Skeletal muscle tissue (tissue), 4 donors: Measurements from ENCODE around the gene COL5A1. TPM values are rescaled to one million over a fixed set of nuclear protein-coding genes. Genes with fewer than 3 reads are reported as not detected.

Experiments used
- H3K27ac ChIP-seq: one replicate; pipeline ENCODE4 v1.7.0; 2013; ENCODE audit warnings: mild to moderate bottlenecking, low read depth, low read length, inconsistent platforms
- H3K27me3 ChIP-seq, 3 donors: one replicate each; pipeline ENCODE4 v1.7.0; 2013; ENCODE audit warnings: low read length in 3 of 3; ENCODE audit not compliant: control insufficient read depth in 3 of 3, insufficient read depth in 3 of 3
- H3K36me3 ChIP-seq, 3 donors: one replicate each; pipeline ENCODE4 v1.7.0; 2013; ENCODE audit warnings: low read length in 3 of 3; ENCODE audit not compliant: control insufficient read depth in 3 of 3, insufficient read depth in 3 of 3
- H3K4me1 ChIP-seq, 3 donors: one replicate each; pipeline ENCODE4 v1.7.0; 2013; ENCODE audit warnings: low read length in 3 of 3, mild to moderate bottlenecking in 3 of 3; ENCODE audit not compliant: control insufficient read depth in 3 of 3, insufficient read depth in 3 of 3
- H3K4me3 ChIP-seq, 3 donors: one replicate each; pipeline ENCODE4 v1.7.0; 2013; ENCODE audit warnings: low read length in 3 of 3
- H3K9ac ChIP-seq, 3 donors: one replicate each; pipeline ENCODE4 v1.7.0; 2013; ENCODE audit warnings: low read length in 3 of 3, mild to moderate bottlenecking in 3 of 3, moderate library complexity in 2 of 3, low read depth in 1 of 3
- H3K9me3 ChIP-seq, 3 donors: one replicate each; pipeline ENCODE4 v1.7.0; 2013; ENCODE audit warnings: low read length in 3 of 3; ENCODE audit not compliant: control insufficient read depth in 3 of 3
- total RNA-seq: library from RNA; depleted of rRNA; stranded (reverse); fragments of >200 nt; gene quantifications from one replicate; pipeline ENCODE4 v1.2.3, GENCODE V29; 2014
- donor health status: Osteomylitis.

COL5A1 gene
- total RNA-seq, 1 donor from 2014 or later: 258 TPM

DNA sequence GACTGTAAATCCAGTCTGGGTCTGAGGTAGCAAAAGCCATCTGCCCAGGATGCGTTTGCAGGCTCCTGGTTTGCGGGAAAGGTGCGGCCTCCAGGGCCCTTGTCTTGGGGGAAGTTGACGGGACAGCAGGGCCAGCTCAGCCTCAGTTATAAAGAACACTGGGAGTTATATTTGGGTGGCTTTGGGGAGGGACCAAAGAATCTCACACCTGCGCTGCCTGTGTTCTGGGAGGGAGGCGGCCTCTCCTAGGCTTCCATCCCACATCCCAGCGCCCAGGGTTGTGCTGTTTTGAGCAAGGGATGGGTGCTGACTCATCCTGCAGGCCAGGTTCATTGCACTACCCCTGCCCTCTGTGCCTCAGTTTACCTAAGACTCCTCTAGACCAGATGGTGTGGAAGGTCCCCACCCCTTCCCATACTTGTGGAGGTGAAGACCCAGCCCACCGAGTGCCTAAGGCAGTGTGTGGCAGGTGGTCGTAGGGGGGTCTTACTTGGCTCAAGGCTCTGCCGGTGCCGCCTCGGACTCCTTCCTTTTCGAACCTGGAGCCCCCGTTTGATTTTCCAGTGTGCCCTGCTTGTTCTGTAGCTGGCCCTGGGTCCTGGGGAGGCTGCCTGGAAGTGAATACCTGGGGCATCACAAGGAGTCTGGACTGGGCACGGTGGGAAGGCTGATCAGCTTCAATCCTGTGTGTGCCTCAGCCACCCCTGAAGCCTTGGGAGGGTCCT is 199.7 kb downstream of the COL5A1 start:
- peaks cover 0 to 9% (median 5%) of the 10 kb centered on the region in 3 donors for H3K36me3 ChIP-seq
- no peaks in the 10 kb centered on the region for H3K9me3 ChIP-seq
- H3K4me1 ChIP-seq: no peaks in the 10 kb centered on the region
- H3K9ac ChIP-seq: no peak overlapping the region
- H3K27me3 ChIP-seq: peaks cover 4 to 14% (median 11%) of the 10 kb centered on the region in 3 donors
- H3K4me3 ChIP-seq: no peak overlapping the region
- H3K27ac ChIP-seq: no peak overlapping the region

DNA sequence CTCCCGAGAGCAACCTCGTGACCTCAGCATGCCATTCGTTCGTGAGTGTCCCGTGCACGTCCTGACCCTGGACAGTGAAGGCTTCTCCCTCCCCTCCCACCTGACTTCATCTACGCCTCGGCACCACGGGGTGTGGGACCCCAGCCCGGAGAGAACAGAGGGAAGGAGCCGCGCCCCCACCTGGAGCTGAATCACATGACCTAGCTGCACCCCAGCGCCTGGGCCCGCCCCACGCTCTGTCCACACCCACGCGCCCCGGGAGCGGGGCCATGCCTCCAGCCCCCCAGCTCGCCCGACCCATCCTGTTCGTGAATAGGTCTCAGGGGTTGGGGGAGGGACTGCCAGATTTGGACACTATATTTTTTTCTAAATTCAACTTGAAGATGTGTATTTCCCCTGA is 200.7 kb downstream of the COL5A1 start:
- H3K4me1 ChIP-seq: no peaks in the 10 kb centered on the region
- H3K27me3 ChIP-seq: peaks cover 4 to 12% (median 11%) of the 10 kb centered on the region in 3 donors
- H3K4me3 ChIP-seq: no peak overlapping the region
- no peak overlapping the region for H3K27ac ChIP-seq
- H3K9ac ChIP-seq: no peak overlapping the region
- H3K36me3 ChIP-seq: peaks cover 0 to 9% (median 5%) of the 10 kb centered on the region in 3 donors
- no peaks in the 10 kb centered on the region for H3K9me3 ChIP-seq

DNA sequence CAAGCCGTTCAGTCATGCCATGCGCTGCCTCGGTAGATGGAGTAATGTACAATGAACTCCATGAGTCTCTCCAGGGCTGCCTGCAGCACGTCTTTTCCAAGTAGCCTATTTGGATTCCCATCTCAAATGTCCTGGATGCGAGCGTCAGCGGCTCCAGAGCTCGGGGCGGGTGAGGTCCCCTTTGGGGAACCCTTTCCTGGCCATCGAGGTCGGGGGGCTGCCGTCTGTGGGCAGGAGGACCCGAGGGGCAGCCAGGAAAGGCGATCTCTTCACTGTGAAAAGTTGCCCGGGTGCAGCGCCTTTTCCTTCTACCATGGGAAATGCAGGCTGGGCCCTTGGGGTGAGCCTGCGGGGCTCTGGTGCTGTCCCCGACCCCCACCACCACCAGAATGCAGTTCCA is 202.1 kb downstream of the COL5A1 start:
- peaks cover 4 to 11% (median 6%) of the 10 kb centered on the region in 3 donors for H3K27me3 ChIP-seq
- H3K9ac ChIP-seq: no peak overlapping the region
- H3K9me3 ChIP-seq: no peaks in the 10 kb centered on the region
- no peak overlapping the region for H3K4me3 ChIP-seq
- peaks cover 0 to 9% (median 5%) of the 10 kb centered on the region in 3 donors for H3K36me3 ChIP-seq
- H3K4me1 ChIP-seq: peaks cover 0 to 2% (median 0%) of the 10 kb centered on the region in 3 donors
- no peak overlapping the region for H3K27ac ChIP-seq

DNA sequence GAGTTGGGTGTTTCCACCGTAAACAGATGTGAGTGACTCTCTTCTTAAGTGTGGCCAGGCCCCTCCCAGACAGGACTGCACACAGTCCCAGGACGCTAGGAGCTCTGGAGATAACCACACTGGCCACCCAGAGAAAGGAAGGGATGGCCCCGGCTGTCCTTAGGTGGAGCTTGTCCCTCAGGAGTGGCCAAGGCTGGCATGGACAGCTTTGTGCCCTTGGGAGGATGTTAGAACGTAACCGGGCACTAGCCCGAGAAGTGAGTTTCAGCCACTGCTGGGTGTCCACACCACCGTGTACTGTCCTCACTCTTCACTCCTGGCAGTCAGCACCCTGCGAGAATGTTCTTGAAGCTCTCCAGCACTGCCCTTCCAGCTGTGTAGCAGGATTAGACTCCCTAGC is 203.2 kb downstream of the COL5A1 start:
- H3K4me3 ChIP-seq: no peak overlapping the region
- no peak overlapping the region for H3K27ac ChIP-seq
- peaks cover 0 to 5% (median 5%) of the 10 kb centered on the region in 3 donors for H3K36me3 ChIP-seq
- no peaks in the 10 kb centered on the region for H3K9me3 ChIP-seq
- H3K4me1 ChIP-seq: peaks cover 0 to 2% (median 0%) of the 10 kb centered on the region in 3 donors
- peaks cover 3 to 11% (median 4%) of the 10 kb centered on the region in 3 donors for H3K27me3 ChIP-seq
- H3K9ac ChIP-seq: no peak overlapping the region

DNA sequence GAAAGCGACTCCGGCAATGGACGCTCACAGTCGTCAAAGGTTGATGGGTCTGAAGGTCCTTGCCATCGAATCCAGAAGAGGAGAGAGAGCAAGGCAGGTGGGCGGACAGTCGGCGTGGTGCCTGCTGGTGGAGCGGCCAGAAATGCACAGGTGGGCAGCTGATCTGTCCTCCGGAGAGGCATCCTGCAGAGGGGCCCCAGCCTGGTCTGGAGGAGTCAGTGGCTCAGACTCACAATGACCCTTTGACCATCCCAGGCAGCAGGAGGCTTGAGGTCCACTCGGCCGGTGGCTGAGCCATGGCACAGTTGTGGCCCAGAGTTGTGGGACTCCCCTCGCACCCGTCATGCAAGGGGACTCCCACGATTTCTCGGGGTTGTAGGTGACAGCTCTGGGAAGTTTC is 204.6 kb downstream of the COL5A1 start:
- no peak overlapping the region for H3K4me3 ChIP-seq
- H3K27ac ChIP-seq: no peak overlapping the region
- H3K9ac ChIP-seq: no peak overlapping the region
- no peaks in the 10 kb centered on the region for H3K9me3 ChIP-seq
- peaks cover 0 to 5% (median 3%) of the 10 kb centered on the region in 3 donors for H3K36me3 ChIP-seq
- peaks cover 0 to 2% (median 0%) of the 10 kb centered on the region in 3 donors for H3K4me1 ChIP-seq
- H3K27me3 ChIP-seq: peaks cover 4 to 11% (median 6%) of the 10 kb centered on the region in 3 donors

GRCh38 chr9:134846699-134847098 is 205.1 kb downstream of the COL5A1 start:
- Histone ChIP-seq H3K36me3 (peaks cover 0 to 5% (median 3%) of the 10 kb centered on the region in 3 donors), H3K27ac (no peak overlapping the region), H3K9ac (no peak overlapping the region), H3K4me3 (no peak overlapping the region), H3K9me3 (no peaks in the 10 kb centered on the region), H3K27me3 (peaks cover 7 to 12% (median 11%) of the 10 kb centered on the region in 3 donors), H3K4me1 (peaks cover 0 to 2% (median 0%) of the 10 kb centered on the region in 3 donors)

DNA sequence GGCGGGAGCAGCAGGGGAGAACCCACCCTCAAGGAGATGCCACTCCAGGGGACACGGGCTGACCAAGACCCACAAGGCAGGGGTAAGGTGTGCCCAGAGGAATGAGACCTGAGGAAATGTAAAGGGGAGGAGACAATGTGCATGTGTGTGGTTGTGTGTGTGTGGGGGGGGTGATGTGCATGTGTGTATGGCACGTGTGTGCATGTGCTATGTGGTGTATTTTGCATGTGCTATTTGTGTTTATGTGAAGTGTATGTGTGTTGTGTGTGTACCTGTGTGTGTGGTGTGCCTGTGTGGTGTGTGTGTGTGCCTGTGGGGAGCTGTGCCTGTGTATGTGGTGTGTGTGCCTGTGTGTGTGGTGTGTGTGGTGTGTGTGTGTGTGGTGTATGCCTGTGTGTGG is 205.5 kb downstream of the COL5A1 start:
- peaks cover 9 to 15% (median 11%) of the 10 kb centered on the region in 3 donors for H3K27me3 ChIP-seq
- no peak overlapping the region for H3K27ac ChIP-seq
- peaks cover 0 to 5% (median 3%) of the 10 kb centered on the region in 3 donors for H3K36me3 ChIP-seq
- no peak overlapping the region for H3K9ac ChIP-seq
- no peak overlapping the region for H3K4me3 ChIP-seq
- no peaks in the 10 kb centered on the region for H3K9me3 ChIP-seq
- peaks cover 0 to 2% (median 0%) of the 10 kb centered on the region in 3 donors for H3K4me1 ChIP-seq

- no peak overlapping the region for H3K9ac ChIP-seq
- H3K9me3 ChIP-seq: no peaks in the 10 kb centered on the region
- H3K36me3 ChIP-seq: peaks cover 0 to 3% (median 2%) of the 10 kb centered on the region in 3 donors
- H3K4me1 ChIP-seq: peaks cover 0 to 2% (median 0%) of the 10 kb centered on the region in 3 donors
- H3K4me3 ChIP-seq: no peak overlapping the region
- no peak overlapping the region for H3K27ac ChIP-seq
- H3K27me3 ChIP-seq: peaks cover 12 to 18% (median 14%) of the 10 kb centered on the region in 3 donors
These were observed 206.3 kb downstream of the COL5A1 start for GRCh38 chr9:134847752-134848432.

- no peaks in the 10 kb centered on the region for H3K9me3 ChIP-seq
- H3K27ac ChIP-seq: no peak overlapping the region
- no peak overlapping the region for H3K4me3 ChIP-seq
- H3K4me1 ChIP-seq: peaks cover 0 to 2% (median 0%) of the 10 kb centered on the region in 3 donors
- no peak overlapping the region for H3K9ac ChIP-seq
- H3K27me3 ChIP-seq: peaks cover 14 to 18% (median 17%) of the 10 kb centered on the region in 3 donors
- peaks cover 0 to 3% (median 2%) of the 10 kb centered on the region in 3 donors for H3K36me3 ChIP-seq
These were observed 206.9 kb downstream of the COL5A1 start for GRCh38 chr9:134848504-134848903.

DNA sequence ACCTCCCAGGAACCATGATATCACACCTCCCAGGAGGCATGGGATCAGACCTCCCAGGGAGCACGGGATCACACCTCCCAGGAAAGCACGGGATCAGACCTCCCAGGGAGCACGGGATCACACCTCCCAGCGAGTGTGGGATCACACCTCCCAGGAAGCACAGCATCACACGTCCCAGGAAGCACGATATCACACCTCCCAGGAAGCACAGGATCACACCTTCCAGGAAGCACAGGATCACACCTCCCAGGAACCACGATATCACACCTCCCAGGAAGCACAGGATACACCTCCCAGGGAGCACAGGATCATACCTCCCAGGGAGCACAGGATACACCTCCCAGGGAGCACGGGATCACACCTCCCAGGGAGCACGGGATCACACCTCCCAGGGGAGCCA is 209.0 kb downstream of the COL5A1 start:
- H3K4me1 ChIP-seq: peaks cover 0 to 2% (median 0%) of the 10 kb centered on the region in 3 donors
- H3K9me3 ChIP-seq: no peaks in the 10 kb centered on the region
- H3K36me3 ChIP-seq: no peaks in the 10 kb centered on the region
- H3K9ac ChIP-seq: no peak overlapping the region
- H3K27ac ChIP-seq: no peak overlapping the region
- peaks cover 14 to 31% (median 29%) of the 10 kb centered on the region in 3 donors for H3K27me3 ChIP-seq
- no peak overlapping the region for H3K4me3 ChIP-seq
